WTC11 (cell line): ENCODE data around the gene PARP3. TPM values are rescaled to one million over a fixed set of nuclear protein-coding genes. Genes with fewer than 3 reads are reported as not detected.

Source experiments
- ATAC-seq: fragments of 200-7000 bp; cut with Tn5 transposase; 2 replicates; pipeline ENCODE4 v1.10.0; 2021; ENCODE audit warnings: mild to moderate bottlenecking, moderate library complexity
- CTCF ChIA-PET: fragments of 300-600 bp; sonication (Branson Sonifier 250); formaldehyde crosslinking; loops from one replicate; lab custom pipeline; 2021; ENCODE audit warnings: antibody characterized with exemption; lab: Charles Lee
- POLR2A ChIA-PET: fragments of 350-600 bp; sonication (Branson Sonifier 250); formaldehyde crosslinking; loops from one replicate; lab custom pipeline; 2021; ENCODE audit warnings: antibody characterized with exemption; lab: Charles Lee
- DNase-seq: peaks from one replicate; pipeline ENCODE4 v3.0.0; 2021; ENCODE audit warnings: low spot score
- H3K27ac Mint-ChIP-seq: 2 replicates; pipeline ENCODE4 v1.8.0; 2021; ENCODE audit warnings: mixed read lengths
- H3K27me3 Mint-ChIP-seq: 2 replicates; pipeline ENCODE4 v1.8.0; 2021; ENCODE audit warnings: low read depth, mild to moderate bottlenecking, moderate library complexity, mixed read lengths
- H3K36me3 Mint-ChIP-seq: 2 replicates; pipeline ENCODE4 v1.8.0; 2021; ENCODE audit warnings: mixed read lengths
- H3K4me1 Mint-ChIP-seq: 2 replicates; pipeline ENCODE4 v1.8.0; 2022; ENCODE audit warnings: mixed read lengths
- H3K4me3 Mint-ChIP-seq: 2 replicates; pipeline ENCODE4 v1.8.0; 2021; ENCODE audit warnings: mild to moderate bottlenecking, moderate library complexity, mixed read lengths
- H3K9me3 Mint-ChIP-seq: 2 replicates; pipeline ENCODE4 v1.8.0; 2021; ENCODE audit warnings: mixed read lengths
- ATF6 ChIP-seq: sonication (generic); formaldehyde crosslinking; IDR thresholded peaks from 2 replicates; pipeline ENCODE4 v1.8.1; 2023; ENCODE audit warnings: mild to moderate bottlenecking, missing genetic modification reagents
- CREB1 ChIP-seq: sonication (generic); formaldehyde crosslinking; IDR thresholded peaks from 2 replicates; pipeline ENCODE4 v1.8.0; 2023; ENCODE audit warnings: mild to moderate bottlenecking, missing genetic modification reagents
- CTCF ChIP-seq: fragments of 200-600 bp; IDR thresholded peaks from 2 replicates; pipeline ENCODE4 v1.8.0; 2022; ENCODE audit warnings: antibody characterized with exemption
- ETV6 ChIP-seq: sonication (generic); formaldehyde crosslinking; IDR thresholded peaks from 2 replicates; pipeline ENCODE4 v1.8.1; 2022; ENCODE audit warnings: mild to moderate bottlenecking, missing genetic modification reagents
- FOXJ3 ChIP-seq: sonication (generic); formaldehyde crosslinking; IDR thresholded peaks from 2 replicates; pipeline ENCODE4 v1.9.0; 2021; ENCODE audit warnings: missing genetic modification reagents, mild to moderate bottlenecking, borderline replicate concordance
- HMGA2 ChIP-seq: fragments of 250-450 bp; sonication (Bioruptor Pico); IDR thresholded peaks from 2 replicates; pipeline ENCODE4 v1.4.0; 2021; ENCODE audit warnings: mild to moderate bottlenecking, moderate library complexity
- IRF1 ChIP-seq: sonication (generic); formaldehyde crosslinking; IDR thresholded peaks from 2 replicates; pipeline ENCODE4 v1.8.0; 2023; ENCODE audit warnings: missing genetic modification reagents
- MXD4 ChIP-seq: fragments of 250-450 bp; sonication (Bioruptor Pico); IDR thresholded peaks from 2 replicates; pipeline ENCODE4 v1.8.0; 2021; ENCODE audit warnings: mild to moderate bottlenecking, moderate library complexity, borderline replicate concordance
- MYBL2 ChIP-seq: sonication (generic); formaldehyde crosslinking; IDR thresholded peaks from 2 replicates; pipeline ENCODE4 v1.8.1; 2023; ENCODE audit warnings: mild to moderate bottlenecking, moderate library complexity, missing genetic modification reagents
- NFE2L1 ChIP-seq: sonication (generic); formaldehyde crosslinking; IDR thresholded peaks from 2 replicates; pipeline ENCODE4 v1.8.1; 2023; ENCODE audit warnings: missing genetic modification reagents
- SP1 ChIP-seq: sonication (generic); formaldehyde crosslinking; conservative IDR thresholded peaks from 2 replicates; pipeline ENCODE4 v1.8.1; 2022; ENCODE audit warnings: missing genetic modification reagents
- ZBTB21 ChIP-seq: sonication (generic); formaldehyde crosslinking; IDR thresholded peaks from 2 replicates; pipeline ENCODE4 v1.8.1; 2023; ENCODE audit warnings: mild to moderate bottlenecking, missing genetic modification reagents, borderline replicate concordance
- ZNF138 ChIP-seq: sonication (generic); formaldehyde crosslinking; conservative IDR thresholded peaks from 2 replicates; pipeline ENCODE4 v1.8.1; 2022; ENCODE audit warnings: mild to moderate bottlenecking, moderate library complexity, missing genetic modification reagents
- ZNF263 ChIP-seq: sonication (generic); formaldehyde crosslinking; IDR thresholded peaks from 2 replicates; pipeline ENCODE4 v1.8.1; 2022; ENCODE audit warnings: low read depth, mild to moderate bottlenecking, moderate library complexity, missing genetic modification reagents
- total RNA-seq: library from RNA; stranded (reverse); gene quantifications from 3 replicates; pipeline ENCODE4 v1.2.3, GENCODE V29; 2021
- TF ChIP-seq, protein P1 (sequence below): sonication (generic); formaldehyde crosslinking; IDR thresholded peaks from 2 replicates; pipeline ENCODE4 v1.8.1; 2022; ENCODE audit warnings: low read depth, missing genetic modification reagents, borderline replicate concordance
- TF ChIP-seq, protein P2 (sequence below): sonication (generic); formaldehyde crosslinking; IDR thresholded peaks from 2 replicates; pipeline ENCODE4 v1.8.1; 2022; ENCODE audit warnings: low read depth, mild to moderate bottlenecking, moderate library complexity, missing genetic modification reagents, borderline replicate concordance
- TF ChIP-seq, protein P3 (sequence below): fragments of 250-450 bp; sonication (Bioruptor Pico); IDR thresholded peaks from 2 replicates; pipeline ENCODE4 v2.1.2; 2022; ENCODE audit warnings: mild to moderate bottlenecking, moderate library complexity
- TF ChIP-seq, protein P4 (sequence below): sonication (generic); formaldehyde crosslinking; IDR thresholded peaks from 2 replicates; pipeline ENCODE4 v1.8.0; 2023; ENCODE audit warnings: mild to moderate bottlenecking, missing genetic modification reagents

Gene PARP3
- total RNA-seq, 1 experiment from 2014 or later, result 2.9 TPM

DNA sequence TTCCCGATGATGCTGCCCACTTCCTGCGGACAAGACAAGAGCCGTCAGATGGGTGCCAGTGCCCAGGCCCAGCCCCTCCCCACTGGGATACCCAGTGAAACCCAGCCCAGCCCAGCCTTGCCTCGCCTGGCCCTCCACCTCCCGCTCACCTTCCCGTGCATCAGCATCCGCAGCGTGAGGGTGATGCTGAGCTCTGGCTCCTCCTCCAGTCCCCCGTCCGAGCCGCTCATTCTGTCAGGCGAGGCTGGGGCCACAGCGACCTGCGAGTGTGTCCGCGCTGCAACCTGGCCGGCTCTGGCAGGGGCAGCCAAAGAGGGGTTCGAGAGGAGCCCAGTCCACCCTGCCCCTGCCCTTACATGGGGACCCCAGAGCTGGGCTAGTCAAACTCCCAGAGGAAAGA, 18.8 kb downstream of the PARP3 start (continued):
- TF ChIP-seq CTCF (no peak), MYBL2 (no peak), ZNF263 (no peak), ZNF138 (CRISPR knock-in tag) (no peak), HMGA2 (CRISPR knock-in tag) (no peak)
- TF ChIP-seq, protein P1, sequence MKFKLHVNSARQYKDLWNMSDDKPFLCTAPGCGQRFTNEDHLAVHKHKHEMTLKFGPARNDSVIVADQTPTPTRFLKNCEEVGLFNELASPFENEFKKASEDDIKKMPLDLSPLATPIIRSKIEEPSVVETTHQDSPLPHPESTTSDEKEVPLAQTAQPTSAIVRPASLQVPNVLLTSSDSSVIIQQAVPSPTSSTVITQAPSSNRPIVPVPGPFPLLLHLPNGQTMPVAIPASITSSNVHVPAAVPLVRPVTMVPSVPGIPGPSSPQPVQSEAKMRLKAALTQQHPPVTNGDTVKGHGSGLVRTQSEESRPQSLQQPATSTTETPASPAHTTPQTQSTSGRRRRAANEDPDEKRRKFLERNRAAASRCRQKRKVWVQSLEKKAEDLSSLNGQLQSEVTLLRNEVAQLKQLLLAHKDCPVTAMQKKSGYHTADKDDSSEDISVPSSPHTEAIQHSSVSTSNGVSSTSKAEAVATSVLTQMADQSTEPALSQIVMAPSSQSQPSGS (CRISPR knock-in tag), result no peak

GRCh38 chr3:51961602-51962569, 19.7 kb downstream of the PARP3 start:
- no peaks in the 10 kb centered on the region for H3K36me3 Mint-ChIP-seq
- no peaks in the 10 kb centered on the region for H3K9me3 Mint-ChIP-seq
- H3K4me1 Mint-ChIP-seq, result peaks cover 28% of the 10 kb centered on the region
- H3K4me3 Mint-ChIP-seq, result no peak overlapping the region
- TF ChIP-seq FOXJ3 (CRISPR knock-in tag) (no peak), IRF1 (CRISPR knock-in tag) (no peak), MYBL2 (no peak), CREB1 (CRISPR knock-in tag) (no peak), ZBTB21 (CRISPR knock-in tag) (no peak), NFE2L1 (CRISPR knock-in tag) (no peak), ETV6 (no peak), SP1 (CRISPR knock-in tag) (no peak), MXD4 (CRISPR knock-in tag) (no peak), ATF6 (CRISPR knock-in tag) (no peak)
- TF ChIP-seq, protein P2, sequence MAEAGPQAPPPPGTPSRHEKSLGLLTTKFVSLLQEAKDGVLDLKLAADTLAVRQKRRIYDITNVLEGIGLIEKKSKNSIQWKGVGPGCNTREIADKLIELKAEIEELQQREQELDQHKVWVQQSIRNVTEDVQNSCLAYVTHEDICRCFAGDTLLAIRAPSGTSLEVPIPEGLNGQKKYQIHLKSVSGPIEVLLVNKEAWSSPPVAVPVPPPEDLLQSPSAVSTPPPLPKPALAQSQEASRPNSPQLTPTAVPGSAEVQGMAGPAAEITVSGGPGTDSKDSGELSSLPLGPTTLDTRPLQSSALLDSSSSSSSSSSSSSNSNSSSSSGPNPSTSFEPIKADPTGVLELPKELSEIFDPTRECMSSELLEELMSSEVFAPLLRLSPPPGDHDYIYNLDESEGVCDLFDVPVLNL (CRISPR knock-in tag), result no peak
- TF ChIP-seq, protein P1 (CRISPR knock-in tag), result no peak
- TF ChIP-seq, protein P3, sequence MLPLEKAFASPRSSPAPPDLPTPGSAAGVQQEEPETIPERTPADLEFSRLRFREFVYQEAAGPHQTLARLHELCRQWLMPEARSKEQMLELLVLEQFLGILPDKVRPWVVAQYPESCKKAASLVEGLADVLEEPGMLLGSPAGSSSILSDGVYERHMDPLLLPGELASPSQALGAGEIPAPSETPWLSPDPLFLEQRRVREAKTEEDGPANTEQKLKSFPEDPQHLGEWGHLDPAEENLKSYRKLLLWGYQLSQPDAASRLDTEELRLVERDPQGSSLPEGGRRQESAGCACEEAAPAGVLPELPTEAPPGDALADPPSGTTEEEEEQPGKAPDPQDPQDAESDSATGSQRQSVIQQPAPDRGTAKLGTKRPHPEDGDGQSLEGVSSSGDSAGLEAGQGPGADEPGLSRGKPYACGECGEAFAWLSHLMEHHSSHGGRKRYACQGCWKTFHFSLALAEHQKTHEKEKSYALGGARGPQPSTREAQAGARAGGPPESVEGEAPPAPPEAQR (CRISPR knock-in tag), result no peak
- TF ChIP-seq, protein P4, sequence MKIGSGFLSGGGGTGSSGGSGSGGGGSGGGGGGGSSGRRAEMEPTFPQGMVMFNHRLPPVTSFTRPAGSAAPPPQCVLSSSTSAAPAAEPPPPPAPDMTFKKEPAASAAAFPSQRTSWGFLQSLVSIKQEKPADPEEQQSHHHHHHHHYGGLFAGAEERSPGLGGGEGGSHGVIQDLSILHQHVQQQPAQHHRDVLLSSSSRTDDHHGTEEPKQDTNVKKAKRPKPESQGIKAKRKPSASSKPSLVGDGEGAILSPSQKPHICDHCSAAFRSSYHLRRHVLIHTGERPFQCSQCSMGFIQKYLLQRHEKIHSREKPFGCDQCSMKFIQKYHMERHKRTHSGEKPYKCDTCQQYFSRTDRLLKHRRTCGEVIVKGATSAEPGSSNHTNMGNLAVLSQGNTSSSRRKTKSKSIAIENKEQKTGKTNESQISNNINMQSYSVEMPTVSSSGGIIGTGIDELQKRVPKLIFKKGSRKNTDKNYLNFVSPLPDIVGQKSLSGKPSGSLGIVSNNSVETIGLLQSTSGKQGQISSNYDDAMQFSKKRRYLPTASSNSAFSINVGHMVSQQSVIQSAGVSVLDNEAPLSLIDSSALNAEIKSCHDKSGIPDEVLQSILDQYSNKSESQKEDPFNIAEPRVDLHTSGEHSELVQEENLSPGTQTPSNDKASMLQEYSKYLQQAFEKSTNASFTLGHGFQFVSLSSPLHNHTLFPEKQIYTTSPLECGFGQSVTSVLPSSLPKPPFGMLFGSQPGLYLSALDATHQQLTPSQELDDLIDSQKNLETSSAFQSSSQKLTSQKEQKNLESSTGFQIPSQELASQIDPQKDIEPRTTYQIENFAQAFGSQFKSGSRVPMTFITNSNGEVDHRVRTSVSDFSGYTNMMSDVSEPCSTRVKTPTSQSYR (CRISPR knock-in tag), result no peak
- TF ChIP-seq, all 79 proteins: peak for 0
- CTCF ChIA-PET, result interaction anchor here (0.9 to 6.5 kb wide), 3 partner anchors 13 to 20 kb away, joined by 3 to 60 read pairs (median 19); partner anchors contain the start of genes ABHD14A, ABHD14B, ACY1 and RRP9
- Mint-ChIP-seq H3K27me3 (peaks cover 24% of the 10 kb centered on the region), H3K27ac (no peak overlapping the region)
- DNase-seq, result no peak
- ATAC-seq, result no peak
- POLR2A ChIA-PET, result interaction anchor here (1.8 kb wide), 1 partner anchor 8 kb away, joined by 4 read pairs; no protein-coding TSS in a partner anchor
